SK-N-SH treated with all-trans-retinoic acid at 6 μM for 48 hours (cell line): ENCODE measurements around the gene DRD2.

Experiments
- ARNTL ChIP-seq: fragments of 450-650 bp; formaldehyde crosslinking; IDR thresholded peaks from 2 replicates; pipeline ENCODE4 v1.5.0; 2020; ENCODE audit warnings: low read depth, mild to moderate bottlenecking, moderate library complexity, borderline replicate concordance
- CSDC2 ChIP-seq: fragments of 250-450 bp; sonication (Bioruptor Pico); IDR thresholded peaks from 2 replicates; pipeline ENCODE4 v1.5.0; 2020; ENCODE audit warnings: mild to moderate bottlenecking, moderate library complexity
- GLIS3 ChIP-seq: fragments of 250-450 bp; sonication (Bioruptor Pico); IDR thresholded peaks from 2 replicates; pipeline ENCODE4 v1.5.0; 2020; ENCODE audit warnings: mild to moderate bottlenecking, moderate library complexity
- PPARA ChIP-seq: fragments of 250-450 bp; sonication (Bioruptor Pico); IDR thresholded peaks from 2 replicates; pipeline ENCODE4 v1.5.0; 2020; ENCODE audit warnings: mild to moderate bottlenecking, borderline replicate concordance
- SNAI2 ChIP-seq: fragments of 250-450 bp; sonication (Bioruptor Pico); IDR thresholded peaks from 2 replicates; pipeline ENCODE4 v1.5.0; 2020; ENCODE audit warnings: mild to moderate bottlenecking, moderate library complexity
- TCF4 ChIP-seq: fragments of 250-450 bp; sonication (Bioruptor Pico); IDR thresholded peaks from 2 replicates; pipeline ENCODE4 v1.8.0; 2021; ENCODE audit warnings: mild to moderate bottlenecking, moderate library complexity, borderline replicate concordance
- ZFP30 ChIP-seq: fragments of 450-650 bp; formaldehyde crosslinking; IDR thresholded peaks from 2 replicates; pipeline ENCODE4 v1.5.0; 2022; ENCODE audit warnings: mild to moderate bottlenecking, moderate library complexity
- ZNF565 ChIP-seq: fragments of 450-650 bp; formaldehyde crosslinking; conservative IDR thresholded peaks from 2 replicates; pipeline ENCODE4 v1.5.0; 2020; ENCODE audit warnings: low read depth, mild to moderate bottlenecking, moderate library complexity
- ZNF70 ChIP-seq: fragments of 450-650 bp; formaldehyde crosslinking; IDR thresholded peaks from 2 replicates; pipeline ENCODE4 v1.5.0; 2020; ENCODE audit warnings: mild to moderate bottlenecking, moderate library complexity
- TF ChIP-seq, protein P1 (sequence below): fragments of 250-450 bp; sonication (Bioruptor Pico); IDR thresholded peaks from 2 replicates; pipeline ENCODE4 v1.8.0; 2020; ENCODE audit warnings: mild to moderate bottlenecking, moderate library complexity, borderline replicate concordance
- TF ChIP-seq, protein P2 (sequence below): fragments of 250-450 bp; sonication (Bioruptor Pico); IDR thresholded peaks from 2 replicates; pipeline ENCODE4 v1.5.1; 2020; ENCODE audit warnings: low read depth, mild to moderate bottlenecking, moderate library complexity
- TF ChIP-seq, protein P3 (sequence below): fragments of 250-450 bp; sonication (Bioruptor Pico); IDR thresholded peaks from 2 replicates; pipeline ENCODE4 v1.5.0; 2020; ENCODE audit warnings: mild to moderate bottlenecking, moderate library complexity

DNA sequence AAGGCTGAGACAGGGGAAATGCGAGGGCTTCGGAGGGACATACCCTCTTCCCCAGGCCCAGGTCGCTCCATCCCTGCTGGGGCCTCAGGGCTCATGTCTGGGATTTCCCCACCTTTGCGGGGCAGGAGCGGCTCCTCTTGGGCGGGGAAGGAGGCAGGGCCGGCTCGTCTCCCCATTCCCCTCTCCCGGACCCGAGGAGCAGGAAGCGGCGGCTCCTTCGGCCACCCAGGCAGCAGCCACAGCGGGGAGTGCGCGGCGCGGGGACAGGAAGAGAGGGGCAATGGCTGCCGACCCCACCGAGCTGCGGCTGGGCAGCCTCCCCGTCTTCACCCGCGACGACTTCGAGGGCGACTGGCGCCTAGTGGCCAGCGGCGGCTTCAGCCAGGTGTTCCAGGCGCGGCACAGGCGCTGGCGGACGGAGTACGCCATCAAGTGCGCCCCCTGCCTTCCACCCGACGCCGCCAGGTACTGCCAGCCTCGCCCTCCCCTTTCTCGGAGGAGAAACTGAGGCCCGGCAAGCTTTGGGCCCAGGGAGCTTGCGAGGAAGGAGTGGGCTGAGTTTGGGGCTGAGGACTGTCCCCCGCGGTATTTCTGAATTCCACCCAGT, 87.5 kb downstream of the DRD2 start, which contains the start of gene ANKK1:
- TF ChIP-seq, protein P1, sequence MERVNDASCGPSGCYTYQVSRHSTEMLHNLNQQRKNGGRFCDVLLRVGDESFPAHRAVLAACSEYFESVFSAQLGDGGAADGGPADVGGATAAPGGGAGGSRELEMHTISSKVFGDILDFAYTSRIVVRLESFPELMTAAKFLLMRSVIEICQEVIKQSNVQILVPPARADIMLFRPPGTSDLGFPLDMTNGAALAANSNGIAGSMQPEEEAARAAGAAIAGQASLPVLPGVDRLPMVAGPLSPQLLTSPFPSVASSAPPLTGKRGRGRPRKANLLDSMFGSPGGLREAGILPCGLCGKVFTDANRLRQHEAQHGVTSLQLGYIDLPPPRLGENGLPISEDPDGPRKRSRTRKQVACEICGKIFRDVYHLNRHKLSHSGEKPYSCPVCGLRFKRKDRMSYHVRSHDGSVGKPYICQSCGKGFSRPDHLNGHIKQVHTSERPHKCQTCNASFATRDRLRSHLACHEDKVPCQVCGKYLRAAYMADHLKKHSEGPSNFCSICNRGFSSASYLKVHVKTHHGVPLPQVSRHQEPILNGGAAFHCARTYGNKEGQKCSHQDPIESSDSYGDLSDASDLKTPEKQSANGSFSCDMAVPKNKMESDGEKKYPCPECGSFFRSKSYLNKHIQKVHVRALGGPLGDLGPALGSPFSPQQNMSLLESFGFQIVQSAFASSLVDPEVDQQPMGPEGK (CRISPR knock-in tag), result no peak
- TF ChIP-seq GLIS3 (CRISPR knock-in tag) (no peak), ZNF70 (CRISPR knock-in tag) (no peak), PPARA (no peak), SNAI2 (CRISPR knock-in tag) (no peak), CSDC2 (CRISPR knock-in tag) (no peak), ZFP30 (no peak), ARNTL (CRISPR knock-in tag) (no peak), ZNF565 (CRISPR knock-in tag) (no peak), TCF4 (CRISPR knock-in tag) (no peak)
- TF ChIP-seq, protein P2, sequence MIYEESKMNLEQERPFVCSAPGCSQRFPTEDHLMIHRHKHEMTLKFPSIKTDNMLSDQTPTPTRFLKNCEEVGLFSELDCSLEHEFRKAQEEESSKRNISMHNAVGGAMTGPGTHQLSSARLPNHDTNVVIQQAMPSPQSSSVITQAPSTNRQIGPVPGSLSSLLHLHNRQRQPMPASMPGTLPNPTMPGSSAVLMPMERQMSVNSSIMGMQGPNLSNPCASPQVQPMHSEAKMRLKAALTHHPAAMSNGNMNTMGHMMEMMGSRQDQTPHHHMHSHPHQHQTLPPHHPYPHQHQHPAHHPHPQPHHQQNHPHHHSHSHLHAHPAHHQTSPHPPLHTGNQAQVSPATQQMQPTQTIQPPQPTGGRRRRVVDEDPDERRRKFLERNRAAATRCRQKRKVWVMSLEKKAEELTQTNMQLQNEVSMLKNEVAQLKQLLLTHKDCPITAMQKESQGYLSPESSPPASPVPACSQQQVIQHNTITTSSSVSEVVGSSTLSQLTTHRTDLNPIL (CRISPR knock-in tag), result no peak
- TF ChIP-seq, protein P3, sequence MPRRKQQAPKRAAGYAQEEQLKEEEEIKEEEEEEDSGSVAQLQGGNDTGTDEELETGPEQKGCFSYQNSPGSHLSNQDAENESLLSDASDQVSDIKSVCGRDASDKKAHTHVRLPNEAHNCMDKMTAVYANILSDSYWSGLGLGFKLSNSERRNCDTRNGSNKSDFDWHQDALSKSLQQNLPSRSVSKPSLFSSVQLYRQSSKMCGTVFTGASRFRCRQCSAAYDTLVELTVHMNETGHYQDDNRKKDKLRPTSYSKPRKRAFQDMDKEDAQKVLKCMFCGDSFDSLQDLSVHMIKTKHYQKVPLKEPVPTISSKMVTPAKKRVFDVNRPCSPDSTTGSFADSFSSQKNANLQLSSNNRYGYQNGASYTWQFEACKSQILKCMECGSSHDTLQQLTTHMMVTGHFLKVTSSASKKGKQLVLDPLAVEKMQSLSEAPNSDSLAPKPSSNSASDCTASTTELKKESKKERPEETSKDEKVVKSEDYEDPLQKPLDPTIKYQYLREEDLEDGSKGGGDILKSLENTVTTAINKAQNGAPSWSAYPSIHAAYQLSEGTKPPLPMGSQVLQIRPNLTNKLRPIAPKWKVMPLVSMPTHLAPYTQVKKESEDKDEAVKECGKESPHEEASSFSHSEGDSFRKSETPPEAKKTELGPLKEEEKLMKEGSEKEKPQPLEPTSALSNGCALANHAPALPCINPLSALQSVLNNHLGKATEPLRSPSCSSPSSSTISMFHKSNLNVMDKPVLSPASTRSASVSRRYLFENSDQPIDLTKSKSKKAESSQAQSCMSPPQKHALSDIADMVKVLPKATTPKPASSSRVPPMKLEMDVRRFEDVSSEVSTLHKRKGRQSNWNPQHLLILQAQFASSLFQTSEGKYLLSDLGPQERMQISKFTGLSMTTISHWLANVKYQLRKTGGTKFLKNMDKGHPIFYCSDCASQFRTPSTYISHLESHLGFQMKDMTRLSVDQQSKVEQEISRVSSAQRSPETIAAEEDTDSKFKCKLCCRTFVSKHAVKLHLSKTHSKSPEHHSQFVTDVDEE, result no peak
